ENCODE measurements around the gene XYLT1.

XYLT1 gene

DNA sequence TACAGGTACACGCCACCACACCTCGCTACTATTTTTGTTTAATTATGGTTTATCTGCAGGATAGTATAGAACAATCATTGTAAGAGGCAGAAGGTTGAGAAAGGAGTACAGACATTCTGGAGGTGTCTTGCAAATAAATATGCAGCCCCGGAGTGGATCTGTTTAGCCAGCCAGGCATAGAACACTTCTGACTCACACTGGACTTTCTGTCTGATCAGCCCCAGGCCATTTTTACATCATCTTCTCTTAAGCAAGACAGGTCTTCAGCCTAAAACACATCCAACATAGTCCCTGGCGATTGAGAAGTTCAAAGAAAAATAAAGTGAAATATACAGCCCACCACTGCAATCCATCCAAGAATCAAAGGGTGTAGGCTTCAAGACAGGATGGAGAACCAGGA, 81.4 kb downstream of the XYLT1 start:
- in situ Hi-C loops (cut with HindIII; ENCODE audit: low sequenced_read_pairs), result no loop called here
- DNase-seq (ENCODE audit: low read depth, low spot score), result no peak
- H3K4me3 ChIP-seq (ENCODE audit: low read depth, low read length), result no peak overlapping the region
- TF ChIP-seq, protein P1, sequence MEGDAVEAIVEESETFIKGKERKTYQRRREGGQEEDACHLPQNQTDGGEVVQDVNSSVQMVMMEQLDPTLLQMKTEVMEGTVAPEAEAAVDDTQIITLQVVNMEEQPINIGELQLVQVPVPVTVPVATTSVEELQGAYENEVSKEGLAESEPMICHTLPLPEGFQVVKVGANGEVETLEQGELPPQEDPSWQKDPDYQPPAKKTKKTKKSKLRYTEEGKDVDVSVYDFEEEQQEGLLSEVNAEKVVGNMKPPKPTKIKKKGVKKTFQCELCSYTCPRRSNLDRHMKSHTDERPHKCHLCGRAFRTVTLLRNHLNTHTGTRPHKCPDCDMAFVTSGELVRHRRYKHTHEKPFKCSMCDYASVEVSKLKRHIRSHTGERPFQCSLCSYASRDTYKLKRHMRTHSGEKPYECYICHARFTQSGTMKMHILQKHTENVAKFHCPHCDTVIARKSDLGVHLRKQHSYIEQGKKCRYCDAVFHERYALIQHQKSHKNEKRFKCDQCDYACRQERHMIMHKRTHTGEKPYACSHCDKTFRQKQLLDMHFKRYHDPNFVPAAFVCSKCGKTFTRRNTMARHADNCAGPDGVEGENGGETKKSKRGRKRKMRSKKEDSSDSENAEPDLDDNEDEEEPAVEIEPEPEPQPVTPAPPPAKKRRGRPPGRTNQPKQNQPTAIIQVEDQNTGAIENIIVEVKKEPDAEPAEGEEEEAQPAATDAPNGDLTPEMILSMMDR (IDR thresholded peaks at IDR 0.05; ENCODE audit: low read depth, low read length), result no peak

DNA sequence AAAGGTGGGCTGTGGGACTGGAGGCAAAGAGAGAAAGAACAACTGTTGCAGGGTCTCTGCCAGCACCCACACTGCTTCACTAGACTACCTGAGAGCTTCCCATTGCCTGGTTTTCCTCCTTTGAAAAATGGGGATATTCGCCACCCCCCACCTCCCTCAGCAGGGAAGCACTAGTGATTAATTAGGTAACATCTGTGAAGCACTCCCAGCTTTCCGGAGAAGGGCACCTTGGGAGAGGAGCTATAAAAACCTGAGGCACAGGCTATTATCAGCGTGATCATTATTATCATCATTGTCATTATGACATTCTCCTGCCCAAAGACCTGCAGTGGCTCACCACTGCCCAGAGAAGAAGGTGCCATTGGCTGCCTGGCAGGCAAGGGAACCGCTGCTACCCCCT, 83.5 kb downstream of the XYLT1 start:
- in situ Hi-C loops (cut with HindIII; ENCODE audit: low sequenced_read_pairs), result no loop called here
- DNase-seq (ENCODE audit: low read depth, low spot score), result no peak
- no peak overlapping the region for H3K4me3 ChIP-seq (ENCODE audit: low read depth, low read length)
- TF ChIP-seq, protein P1 (IDR thresholded peaks at IDR 0.05; ENCODE audit: low read depth, low read length), result no peak

DNA sequence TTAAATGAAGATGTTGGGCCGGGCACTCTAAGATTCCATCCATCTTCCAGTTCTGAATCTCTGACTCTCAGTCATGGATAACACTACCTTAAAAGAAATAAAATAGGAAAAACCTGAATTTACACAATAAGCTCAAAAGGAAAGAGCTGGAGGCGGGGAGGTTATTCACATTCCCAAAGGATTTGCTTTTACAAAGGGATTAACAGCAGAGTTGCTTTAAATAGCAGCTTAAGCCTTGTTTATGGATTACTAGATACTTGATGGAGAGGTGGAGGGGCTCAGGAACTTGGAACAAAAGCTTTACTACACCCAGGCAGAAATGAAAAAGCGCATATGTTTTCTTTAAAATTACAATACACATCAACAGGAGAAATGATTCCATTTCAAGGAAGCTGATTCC, 84.5 kb downstream of the XYLT1 start:
- DNase-seq (ENCODE audit: low read depth, low spot score), result no peak
- in situ Hi-C loops (cut with HindIII; ENCODE audit: low sequenced_read_pairs), result no loop called here
- no peak overlapping the region for H3K4me3 ChIP-seq (ENCODE audit: low read depth, low read length)
- TF ChIP-seq, protein P1 (IDR thresholded peaks at IDR 0.05; ENCODE audit: low read depth, low read length), result no peak

DNA sequence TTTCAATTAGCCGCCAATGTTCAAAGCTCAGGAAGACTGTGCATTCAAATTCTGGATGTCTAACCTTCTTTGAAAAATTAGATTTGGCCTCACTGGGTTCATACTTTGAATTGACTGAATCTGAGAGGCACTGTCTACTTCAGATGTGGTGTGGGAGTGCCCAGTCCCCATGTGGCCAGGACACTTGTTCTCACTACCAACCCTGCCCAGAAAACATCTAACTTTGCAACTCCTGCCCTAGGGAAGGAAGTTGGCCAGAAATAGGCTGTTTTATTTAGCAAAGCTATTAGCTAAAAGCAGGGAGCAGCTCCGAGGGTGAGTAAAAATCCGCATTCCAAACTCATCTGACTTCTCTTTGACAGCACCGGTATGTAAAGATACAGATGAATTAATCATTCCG, 86.3 kb downstream of the XYLT1 start:
- H3K4me3 ChIP-seq (ENCODE audit: low read depth, low read length), result no peak overlapping the region
- TF ChIP-seq, protein P1 (IDR thresholded peaks at IDR 0.05; ENCODE audit: low read depth, low read length), result no peak
- no peak for DNase-seq (ENCODE audit: low read depth, low spot score)
- in situ Hi-C loops (cut with HindIII; ENCODE audit: low sequenced_read_pairs), result no loop called here

DNA sequence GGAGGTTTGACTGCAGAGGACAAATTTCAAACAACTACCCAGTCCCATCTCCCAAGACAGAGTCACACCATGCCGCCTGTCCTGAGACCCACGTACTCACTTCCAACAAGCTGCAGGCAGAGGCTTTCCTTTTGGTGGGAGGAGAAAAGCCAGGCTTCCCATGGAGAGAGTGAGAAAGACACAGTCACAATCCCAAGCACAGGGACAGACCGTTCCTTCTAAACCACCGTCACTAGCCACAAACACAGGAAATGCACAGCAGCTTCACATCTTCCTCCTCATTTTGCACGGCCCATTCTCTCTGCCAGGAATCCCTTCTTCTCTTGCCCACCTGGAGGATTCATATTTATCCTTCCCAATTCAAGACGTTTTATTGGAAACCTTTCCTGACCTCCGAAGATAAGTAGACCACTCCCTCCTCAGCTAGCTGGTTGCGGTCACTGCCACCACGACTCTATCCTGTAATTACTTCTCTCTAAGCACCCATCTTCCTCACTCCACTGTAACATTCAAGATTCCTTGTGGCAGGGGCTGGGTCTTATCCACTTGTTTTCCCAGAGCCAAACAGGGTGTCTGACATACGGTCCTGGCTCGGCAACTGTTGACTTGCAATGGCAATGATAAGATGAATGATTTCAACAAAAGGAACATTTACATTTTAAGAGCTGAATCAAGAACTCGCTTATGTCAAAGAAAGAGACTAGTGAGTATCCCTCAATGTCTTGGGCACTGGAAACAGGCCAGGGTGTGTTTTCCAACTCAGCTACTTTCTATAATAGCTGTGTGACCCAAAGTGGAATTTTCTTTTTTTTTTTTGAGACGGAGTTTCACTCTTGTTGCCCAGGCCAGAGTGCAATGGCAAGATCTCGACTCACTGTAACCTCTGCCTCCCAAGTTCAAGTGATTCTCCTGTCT, 87.6 kb downstream of the XYLT1 start:
- TF ChIP-seq, protein P1 (IDR thresholded peaks at IDR 0.05; ENCODE audit: low read depth, low read length), result no peak
- H3K4me3 ChIP-seq (ENCODE audit: low read depth, low read length), result no peak overlapping the region
- in situ Hi-C loops (cut with HindIII; ENCODE audit: low sequenced_read_pairs), result no loop called here
- no peak for DNase-seq (ENCODE audit: low read depth, low spot score)

DNA sequence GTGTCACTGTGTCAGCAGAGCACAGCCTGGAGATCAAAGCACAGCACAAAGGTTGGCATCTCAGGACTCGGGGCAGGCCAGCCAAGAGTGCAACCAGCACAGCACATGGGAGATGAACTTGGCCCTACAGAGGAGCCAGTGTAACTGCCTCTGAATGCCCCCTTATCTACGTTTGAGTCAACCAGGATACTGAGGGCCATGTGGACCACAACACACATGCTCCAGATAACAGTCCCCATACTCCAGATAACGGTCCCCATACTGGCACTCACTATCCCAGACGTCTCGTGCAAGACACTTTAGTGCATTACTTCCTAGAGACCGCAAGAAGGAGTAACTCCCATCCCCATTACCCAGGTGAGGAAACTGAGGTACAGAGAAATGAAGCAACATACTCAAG, 88.2 kb downstream of the XYLT1 start:
- TF ChIP-seq, protein P1 (IDR thresholded peaks at IDR 0.05; ENCODE audit: low read depth, low read length), result no peak
- in situ Hi-C loops (cut with HindIII; ENCODE audit: low sequenced_read_pairs), result no loop called here

More for the DNA sequence above, 88.2 kb downstream of the XYLT1 start:
- no peak overlapping the region for H3K4me3 ChIP-seq (ENCODE audit: low read depth, low read length)
- DNase-seq (ENCODE audit: low read depth, low spot score), result no peak
